ENCODE results near the gene TSFM.

- TF ChIP-seq CTCF (conservative IDR thresholded peaks at IDR 0.05; ENCODE audit: low read length) = no peak
- no peak for TF ChIP-seq EZH2phosphoT487 (IDR thresholded peaks at IDR 0.05; ENCODE audit: borderline replicate concordance, low read depth, low read length)
Observed at GRCh38 chr12:57834086-57834876, 51.7 kb downstream of the TSFM start.

Measured in OCI-LY7 (cell line).